ENCODE measurements around the gene SMOC2. TPM values are rescaled to one million over a fixed set of nuclear protein-coding genes. Genes with fewer than 3 reads are reported as not detected.

The SMOC2 gene
- total RNA-seq, 2 experiments from 2014 or later: not detected

DNA sequence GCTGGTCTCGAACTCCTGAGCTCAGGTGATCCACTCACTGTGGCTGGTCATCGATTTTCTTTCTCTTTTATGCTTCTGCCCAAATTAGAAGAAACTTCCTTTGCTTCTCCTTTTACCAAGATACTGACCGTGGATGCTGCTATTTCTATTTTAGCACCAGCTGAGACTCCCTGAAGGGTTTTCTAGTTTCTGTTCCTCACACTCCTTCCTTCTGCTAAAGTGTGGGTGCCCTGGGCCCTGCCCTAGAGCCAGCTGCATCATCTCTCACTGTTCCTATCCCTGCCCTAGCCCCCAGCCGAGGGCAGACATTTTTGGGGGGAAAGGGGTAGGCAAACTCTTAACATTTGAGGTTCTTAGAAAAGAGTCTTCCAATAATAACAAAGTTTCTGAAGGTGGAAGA is 6.3 kb downstream of the SMOC2 start:
- Mint-ChIP-seq H3K27me3 (peaks cover 25% of the 10 kb centered on the region), H3K4me3 (no peak overlapping the region), H3K9me3 (ENCODE audit: low read depth) (no peaks in the 10 kb centered on the region), H3K36me3 (no peaks in the 10 kb centered on the region), H3K27ac (no peak overlapping the region), H3K4me1 (no peaks in the 10 kb centered on the region)
- DNase-seq (no peak), ATAC-seq (no peak)
- CTCF ChIA-PET: no interaction called here

DNA sequence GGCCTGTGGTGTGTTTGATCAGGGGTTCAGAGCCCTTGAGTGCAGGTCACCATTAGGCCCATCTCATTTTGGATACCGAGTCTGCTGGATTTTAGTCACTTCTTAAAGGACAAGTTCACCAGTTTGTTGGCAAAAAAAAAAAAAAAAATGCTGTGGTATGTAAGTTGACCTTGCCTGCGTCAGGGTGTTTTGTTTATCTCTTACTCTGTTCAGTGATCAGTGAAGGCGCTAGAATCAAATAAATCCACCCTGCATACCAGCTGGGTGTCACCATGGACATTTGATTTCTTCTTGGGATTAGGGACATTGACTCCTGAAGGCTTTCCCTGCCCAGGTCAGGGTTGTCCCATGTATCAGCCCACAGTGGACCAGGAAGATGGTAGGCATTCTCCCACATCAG is 6.7 kb downstream of the SMOC2 start:
- no peaks in the 10 kb centered on the region for H3K4me1 Mint-ChIP-seq
- H3K4me3 Mint-ChIP-seq: no peak overlapping the region
- DNase-seq: no peak
- CTCF ChIA-PET: no interaction called here
- no peaks in the 10 kb centered on the region for H3K9me3 Mint-ChIP-seq (ENCODE audit: low read depth)
- H3K27ac Mint-ChIP-seq: no peak overlapping the region
- H3K36me3 Mint-ChIP-seq: no peaks in the 10 kb centered on the region
- H3K27me3 Mint-ChIP-seq: peaks cover 21% of the 10 kb centered on the region
- ATAC-seq: no peak

- Mint-ChIP-seq H3K4me1 (no peaks in the 10 kb centered on the region), H3K36me3 (no peaks in the 10 kb centered on the region), H3K27ac (no peak overlapping the region), H3K4me3 (no peak overlapping the region), H3K27me3 (peaks cover 16% of the 10 kb centered on the region), H3K9me3 (ENCODE audit: low read depth) (no peaks in the 10 kb centered on the region)
- no peak for ATAC-seq
- CTCF ChIA-PET: no interaction called here
- DNase-seq: no peak
These were observed 7.4 kb downstream of the SMOC2 start for GRCh38 chr6:168448243-168448855.

DNA sequence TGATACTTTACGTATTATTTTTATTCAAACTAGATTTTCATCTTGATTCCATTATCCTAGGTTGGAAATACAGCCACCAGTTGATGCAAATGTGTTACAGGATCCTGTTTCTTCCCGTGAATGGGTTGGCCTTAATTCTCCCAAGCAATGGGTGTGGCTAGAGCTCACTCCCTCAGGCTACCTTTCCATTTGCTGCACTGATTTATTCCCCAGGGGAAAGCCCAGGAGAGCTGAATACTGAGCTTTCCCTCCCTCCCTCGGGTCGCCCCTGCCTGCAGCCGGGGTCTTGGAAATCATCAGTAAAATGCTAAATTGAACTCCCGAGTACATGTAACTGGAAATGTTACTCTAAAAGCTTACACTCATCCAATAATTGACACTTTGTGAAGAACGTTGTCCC is 9.9 kb downstream of the SMOC2 start:
- H3K4me1 Mint-ChIP-seq: no peaks in the 10 kb centered on the region
- no peaks in the 10 kb centered on the region for H3K36me3 Mint-ChIP-seq
- no peak overlapping the region for H3K27ac Mint-ChIP-seq
- H3K4me3 Mint-ChIP-seq: no peak overlapping the region
- DNase-seq: no peak
- CTCF ChIA-PET: no interaction called here
- H3K27me3 Mint-ChIP-seq: peaks cover 5% of the 10 kb centered on the region
- ATAC-seq: no peak
- no peaks in the 10 kb centered on the region for H3K9me3 Mint-ChIP-seq (ENCODE audit: low read depth)

DNA sequence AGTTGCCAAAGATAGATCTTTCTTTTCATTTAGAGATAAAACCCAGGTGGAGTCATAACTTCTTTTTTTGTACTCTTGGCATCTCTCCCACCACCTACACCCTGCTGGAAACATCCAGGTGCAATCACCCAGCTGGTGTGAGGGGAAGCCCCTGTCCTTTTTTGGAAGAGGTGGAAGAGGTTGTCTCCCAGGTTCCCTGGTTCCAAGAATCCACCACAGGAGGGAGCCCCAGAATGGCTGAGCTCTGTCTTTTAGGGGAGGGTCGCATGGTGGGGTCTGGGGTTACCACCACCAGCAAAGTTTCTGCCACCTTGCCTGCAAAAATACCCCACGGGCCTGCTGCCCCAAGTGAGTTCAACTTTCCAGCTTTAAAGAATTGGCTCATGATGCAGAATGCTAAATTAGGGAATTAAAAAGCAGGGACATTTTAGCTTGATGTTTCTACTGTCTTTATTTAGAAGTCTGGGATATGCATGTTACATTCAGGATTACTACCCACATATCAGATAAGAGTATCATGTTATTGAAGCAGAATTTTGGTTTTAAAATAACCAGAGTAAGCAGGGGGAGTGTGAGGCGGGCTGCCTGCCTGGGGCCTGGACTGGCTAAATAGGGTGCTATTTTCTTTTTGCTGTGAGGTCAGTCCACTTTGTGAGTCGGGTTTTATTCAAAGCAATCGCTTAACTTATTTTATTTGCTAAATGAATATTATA is 11.0 kb downstream of the SMOC2 start:
- H3K36me3 Mint-ChIP-seq: no peaks in the 10 kb centered on the region
- no peaks in the 10 kb centered on the region for H3K9me3 Mint-ChIP-seq (ENCODE audit: low read depth)
- H3K4me3 Mint-ChIP-seq: no peak overlapping the region
- H3K27me3 Mint-ChIP-seq: peaks cover 5% of the 10 kb centered on the region
- H3K4me1 Mint-ChIP-seq: no peaks in the 10 kb centered on the region
- CTCF ChIA-PET: no interaction called here
- ATAC-seq (no peak), DNase-seq (no peak)
- no peak overlapping the region for H3K27ac Mint-ChIP-seq

DNA sequence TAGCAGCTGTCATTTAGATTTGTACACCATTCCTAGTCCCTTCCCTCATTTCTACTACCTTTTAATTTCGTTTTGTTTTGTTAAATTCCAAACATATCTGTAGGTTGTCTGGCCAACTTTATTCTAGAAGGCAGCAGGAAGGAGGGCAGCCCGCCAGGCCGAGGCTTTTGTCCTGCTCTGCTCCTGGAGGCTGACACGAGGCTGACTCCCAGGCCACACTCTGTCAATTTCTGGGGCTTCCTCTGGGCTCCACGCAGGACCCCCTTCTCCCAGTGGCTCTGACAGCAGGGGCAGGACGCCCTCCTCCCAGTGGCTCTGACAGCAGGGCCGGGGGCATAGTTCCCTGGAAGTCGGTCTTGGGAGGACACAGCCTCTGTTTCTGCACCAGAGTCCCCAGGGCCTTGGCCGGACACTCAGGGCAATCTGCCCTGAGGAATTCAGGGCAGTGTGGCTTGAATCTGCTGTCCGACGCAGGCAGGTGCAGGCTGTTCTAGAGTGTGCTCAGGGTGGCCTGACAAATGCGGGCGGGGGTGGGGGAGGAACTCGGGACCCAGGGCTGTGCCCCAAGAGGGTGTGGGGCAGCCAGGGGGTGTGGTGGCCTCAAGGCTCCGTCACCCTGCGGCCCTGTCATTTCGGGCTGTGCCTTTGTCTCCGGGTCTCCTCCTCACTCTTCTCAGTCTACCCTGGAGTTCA is 11.8 kb downstream of the SMOC2 start:
- no peaks in the 10 kb centered on the region for H3K4me1 Mint-ChIP-seq
- H3K27ac Mint-ChIP-seq: no peak overlapping the region
- no peak for DNase-seq
- H3K27me3 Mint-ChIP-seq: peaks cover 5% of the 10 kb centered on the region
- CTCF ChIA-PET: no interaction called here
- no peaks in the 10 kb centered on the region for H3K36me3 Mint-ChIP-seq
- no peaks in the 10 kb centered on the region for H3K9me3 Mint-ChIP-seq (ENCODE audit: low read depth)
- ATAC-seq: no peak
- no peak overlapping the region for H3K4me3 Mint-ChIP-seq

DNA sequence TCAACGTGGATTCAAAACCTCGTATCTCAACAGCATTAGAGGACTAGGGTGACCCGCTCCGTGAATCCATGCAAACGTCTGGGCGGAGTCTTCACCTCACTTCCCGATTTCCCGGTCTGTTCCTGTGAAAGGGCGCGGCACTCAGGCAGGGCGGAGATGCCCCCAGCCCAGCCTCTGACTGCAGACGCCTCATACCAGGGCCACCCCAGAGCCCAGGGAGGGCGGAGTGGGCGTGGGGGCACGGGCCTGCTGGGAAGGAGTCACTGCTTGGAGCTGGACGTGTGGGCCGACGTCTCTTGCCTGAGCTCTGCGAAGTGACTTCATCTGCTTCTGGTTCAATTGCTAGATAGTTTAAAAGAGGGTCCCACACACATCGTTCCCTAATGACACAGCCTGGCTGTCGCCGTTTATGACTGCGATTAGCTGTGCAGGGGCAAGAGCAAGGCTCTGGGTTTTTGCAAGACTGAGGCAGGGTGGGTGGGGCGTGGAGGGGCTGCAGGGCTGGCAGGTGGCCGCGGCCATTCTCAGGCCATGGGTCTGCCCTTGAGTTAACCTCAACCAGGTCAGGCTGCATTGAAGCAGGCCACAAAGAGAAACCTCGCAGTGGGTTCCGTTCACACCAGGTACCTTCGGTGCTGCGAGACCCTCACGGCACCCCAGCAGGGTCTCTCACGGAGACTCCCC is 15.0 kb downstream of the SMOC2 start:
- Mint-ChIP-seq H3K27ac (no peak overlapping the region), H3K9me3 (ENCODE audit: low read depth) (no peaks in the 10 kb centered on the region), H3K27me3 (peaks cover 5% of the 10 kb centered on the region), H3K36me3 (no peaks in the 10 kb centered on the region), H3K4me3 (no peak overlapping the region), H3K4me1 (no peaks in the 10 kb centered on the region)
- CTCF ChIA-PET: no interaction called here
- DNase-seq: no peak
- no peak for ATAC-seq

- no peak overlapping the region for H3K27ac Mint-ChIP-seq
- no peak overlapping the region for H3K4me3 Mint-ChIP-seq
- CTCF ChIA-PET: no interaction called here
- no peaks in the 10 kb centered on the region for H3K9me3 Mint-ChIP-seq (ENCODE audit: low read depth)
- no peaks in the 10 kb centered on the region for H3K4me1 Mint-ChIP-seq
- no peak for DNase-seq
- no peak for ATAC-seq
- no peaks in the 10 kb centered on the region for H3K36me3 Mint-ChIP-seq
- peaks cover 3% of the 10 kb centered on the region for H3K27me3 Mint-ChIP-seq
These were observed 16.1 kb downstream of the SMOC2 start for GRCh38 chr6:168456907-168457652.

GRCh38 chr6:168457653-168457934 is 16.6 kb downstream of the SMOC2 start:
- CTCF ChIA-PET: no interaction called here
- H3K27ac Mint-ChIP-seq: no peak overlapping the region
- no peaks in the 10 kb centered on the region for H3K9me3 Mint-ChIP-seq (ENCODE audit: low read depth)
- no peaks in the 10 kb centered on the region for H3K4me1 Mint-ChIP-seq
- no peak for DNase-seq
- H3K27me3 Mint-ChIP-seq: peaks cover 3% of the 10 kb centered on the region
- no peak overlapping the region for H3K4me3 Mint-ChIP-seq
- H3K36me3 Mint-ChIP-seq: no peaks in the 10 kb centered on the region
- no peak for ATAC-seq

GRCh38 chr6:168458101-168458500 is 17.1 kb downstream of the SMOC2 start:
- H3K9me3 Mint-ChIP-seq (ENCODE audit: low read depth): no peaks in the 10 kb centered on the region
- CTCF ChIA-PET: no interaction called here
- DNase-seq: no peak
- no peak for ATAC-seq
- no peaks in the 10 kb centered on the region for H3K36me3 Mint-ChIP-seq
- H3K4me1 Mint-ChIP-seq: no peaks in the 10 kb centered on the region
- no peak overlapping the region for H3K27ac Mint-ChIP-seq
- H3K27me3 Mint-ChIP-seq: peaks cover 3% of the 10 kb centered on the region
- H3K4me3 Mint-ChIP-seq: no peak overlapping the region

GRCh38 chr6:168459572-168459971 is 18.6 kb downstream of the SMOC2 start:
- Mint-ChIP-seq H3K27ac (no peak overlapping the region), H3K36me3 (no peaks in the 10 kb centered on the region), H3K27me3 (no peaks in the 10 kb centered on the region), H3K4me1 (no peaks in the 10 kb centered on the region), H3K4me3 (no peak overlapping the region), H3K9me3 (ENCODE audit: low read depth) (no peaks in the 10 kb centered on the region)
- CTCF ChIA-PET: no interaction called here
- no peak for ATAC-seq
- DNase-seq: no peak

DNA sequence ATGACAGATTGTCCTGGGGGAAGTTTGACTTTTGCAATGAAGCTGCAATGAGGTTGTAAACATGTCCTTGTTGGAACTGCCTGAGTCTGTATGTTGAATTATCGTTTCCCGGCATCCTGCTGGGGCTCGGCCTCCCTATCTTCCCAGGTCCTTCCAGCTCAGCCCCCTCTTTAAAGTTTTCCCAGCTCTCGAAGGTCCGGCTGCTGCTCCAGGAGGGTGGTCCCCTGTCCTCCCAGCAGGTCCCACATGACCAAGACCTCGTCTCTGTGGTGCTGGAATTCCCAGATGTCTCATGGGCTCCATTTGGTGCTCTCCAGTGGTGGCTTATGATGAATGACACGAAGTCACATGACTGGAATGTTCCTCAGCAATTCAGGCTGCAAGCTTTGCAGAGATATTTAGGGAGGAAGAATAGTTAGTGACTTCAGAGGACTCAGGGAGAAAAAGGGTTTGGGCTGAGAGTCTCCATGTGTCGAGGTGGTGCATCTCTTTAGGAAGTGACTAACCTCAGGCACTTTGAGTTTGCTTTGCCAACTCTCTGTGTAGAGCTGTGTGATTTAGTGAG is 21.4 kb downstream of the SMOC2 start:
- no peaks in the 10 kb centered on the region for H3K4me1 Mint-ChIP-seq
- H3K27ac Mint-ChIP-seq: no peak overlapping the region
- H3K36me3 Mint-ChIP-seq: no peaks in the 10 kb centered on the region
- H3K9me3 Mint-ChIP-seq (ENCODE audit: low read depth): no peaks in the 10 kb centered on the region
- no peak overlapping the region for H3K4me3 Mint-ChIP-seq
- CTCF ChIA-PET: no interaction called here
- ATAC-seq (no peak), DNase-seq (no peak)
- H3K27me3 Mint-ChIP-seq: no peaks in the 10 kb centered on the region

GRCh38 chr6:168464546-168464945 is 23.6 kb downstream of the SMOC2 start:
- Mint-ChIP-seq H3K9me3 (ENCODE audit: low read depth) (no peaks in the 10 kb centered on the region), H3K4me3 (no peak overlapping the region), H3K4me1 (no peaks in the 10 kb centered on the region), H3K27me3 (no peaks in the 10 kb centered on the region), H3K36me3 (no peaks in the 10 kb centered on the region), H3K27ac (no peak overlapping the region)
- ATAC-seq: no peak
- no peak for DNase-seq
- CTCF ChIA-PET: interaction anchor here (0.7 kb wide), 1 partner anchor 472 kb away, joined by 3 read pairs; no protein-coding TSS in a partner anchor

All from activated CD8-positive, alpha-beta memory T cell treated with anti-CD3 and anti-CD28 coated beads, Interleukin-2, amount 10 ng/mL, durations not matched to agents 7 days and 5 days (primary cell).